UCSD-AML1 (cell line): ENCODE data around the gene CHI3L1.
"Not testable (repeated sequence)": the region's sequence is repeated elsewhere in the genome, so short reads cannot be mapped to it uniquely, and the experiment has no call there.

ENCODE experiments used
- DNase-seq: peaks from one replicate; lab custom pipeline; 2025; ENCODE audit not compliant: unreplicated experiment; lab: John Stamatoyannopoulos, UW

CHI3L1 gene

GRCh38 chr1:203186446-203187303 lies at the start of gene CHI3L1:
CHI3L1 (minus strand) TSS chr1:203186704; CDS start chr1:203186623, 81 bp downstream.
- DNase-seq, result peak; percentile 30

GRCh38 chr1:203234901-203235300 lies 48.4 kb upstream of the CHI3L1 start:
- not testable (repeated sequence) for DNase-seq

DNA sequence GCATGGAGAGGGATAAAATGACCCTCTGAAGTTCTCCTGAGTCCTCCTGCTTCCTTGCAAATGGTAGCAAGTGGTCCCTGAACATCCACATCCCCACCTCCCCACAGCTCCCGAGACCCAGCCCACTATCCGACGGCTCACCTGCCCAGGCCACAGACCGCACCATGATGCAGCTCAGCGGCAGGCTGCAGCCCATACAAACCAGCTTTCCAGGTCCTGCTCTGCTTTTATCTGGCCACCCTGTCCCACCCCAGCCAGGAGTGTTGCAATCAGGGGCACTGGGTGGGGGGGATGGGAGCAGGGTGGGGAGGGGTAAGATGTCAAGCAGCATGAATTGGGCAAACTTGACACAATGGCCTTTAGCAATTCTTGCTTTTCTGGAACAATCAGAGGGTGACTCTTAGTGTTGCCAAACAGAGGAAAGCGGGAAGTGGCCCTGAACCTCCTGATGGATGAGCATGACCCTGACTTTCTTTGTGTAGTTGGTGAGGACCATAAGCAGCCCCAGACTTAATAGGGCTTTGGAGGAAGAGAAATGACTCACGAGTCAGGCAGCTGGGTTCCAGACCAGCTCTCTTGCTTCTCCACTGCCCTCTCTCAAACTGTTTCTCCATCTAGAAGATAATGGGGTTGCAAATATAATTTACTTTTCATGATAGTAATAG lies 43.1 kb upstream of the CHI3L1 start, which contains the start of gene CHIT1:
Gene CHIT1 (minus strand): TSS at position 203 of the 665 bp plus-strand sequence. CDS start 37 bp downstream, at position 166.
- no peak for DNase-seq

- no peak for DNase-seq
Measured at GRCh38 chr1:203228670-203229069, 42.2 kb upstream of the CHI3L1 start.

- DNase-seq, result no peak
Measured at GRCh38 chr1:203227371-203228083, 41.0 kb upstream of the CHI3L1 start.

- no peak for DNase-seq
Measured at GRCh38 chr1:203225071-203225470, 38.6 kb upstream of the CHI3L1 start.

DNA sequence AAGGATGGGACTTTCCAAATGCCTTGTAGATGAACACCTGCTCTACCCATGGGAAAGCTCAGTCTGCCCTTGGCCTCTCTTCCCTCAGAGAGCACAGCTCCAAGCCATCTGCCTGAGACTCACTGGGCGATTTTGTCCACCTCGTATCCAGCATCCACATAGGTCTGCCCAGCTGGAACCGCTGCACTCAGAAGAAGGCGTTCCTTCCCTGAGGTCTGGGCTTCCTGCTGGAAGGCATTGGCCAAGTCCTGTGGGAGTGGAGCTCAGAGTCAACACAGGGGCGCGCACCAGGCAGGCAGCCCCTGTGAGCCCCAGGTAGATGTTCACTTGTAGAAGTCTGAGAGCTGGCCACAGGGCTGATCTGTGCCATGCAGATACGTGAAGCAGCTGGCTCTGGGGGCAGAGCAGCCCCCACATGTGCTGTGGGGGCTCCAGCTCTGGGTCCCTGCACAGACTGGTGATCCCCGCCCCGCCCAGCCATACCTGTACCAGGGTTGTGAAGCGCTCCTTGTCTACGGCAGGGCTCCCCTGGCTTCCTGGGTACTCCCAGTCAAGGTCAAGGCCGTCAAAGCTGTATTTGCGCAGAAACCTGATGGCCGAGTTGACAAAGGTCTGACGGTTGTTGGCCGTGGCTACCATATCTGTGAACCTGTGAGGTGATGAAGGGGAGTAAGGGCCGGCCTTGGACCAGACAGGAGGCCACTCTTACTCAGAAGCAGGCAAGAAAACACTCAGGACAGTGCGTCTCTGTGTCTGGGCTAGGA lies 36.7 kb upstream of the CHI3L1 start:
- DNase-seq, result no peak

DNA sequence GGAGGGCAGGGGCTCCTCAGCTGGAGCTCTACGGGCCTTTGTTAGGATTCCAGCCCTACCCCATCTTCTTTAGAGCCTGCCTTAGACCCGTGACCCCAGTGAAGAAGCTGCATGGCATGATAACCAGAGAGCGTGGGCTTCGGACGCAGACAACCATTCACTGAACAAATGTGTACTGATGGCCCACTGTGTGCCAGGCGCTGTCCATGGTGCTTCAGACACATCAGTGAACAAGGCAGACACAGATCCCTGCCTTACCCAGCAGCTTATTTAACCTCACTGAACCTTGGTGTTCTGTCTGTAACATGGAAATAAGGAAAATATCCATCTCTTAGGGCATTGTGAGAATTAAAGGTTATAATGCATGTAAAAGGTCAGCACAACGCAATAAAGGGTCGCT lies 33.4 kb upstream of the CHI3L1 start:
- DNase-seq, result no peak

- DNase-seq, result no peak
Measured at GRCh38 chr1:203219171-203219570, 32.7 kb upstream of the CHI3L1 start.

DNA sequence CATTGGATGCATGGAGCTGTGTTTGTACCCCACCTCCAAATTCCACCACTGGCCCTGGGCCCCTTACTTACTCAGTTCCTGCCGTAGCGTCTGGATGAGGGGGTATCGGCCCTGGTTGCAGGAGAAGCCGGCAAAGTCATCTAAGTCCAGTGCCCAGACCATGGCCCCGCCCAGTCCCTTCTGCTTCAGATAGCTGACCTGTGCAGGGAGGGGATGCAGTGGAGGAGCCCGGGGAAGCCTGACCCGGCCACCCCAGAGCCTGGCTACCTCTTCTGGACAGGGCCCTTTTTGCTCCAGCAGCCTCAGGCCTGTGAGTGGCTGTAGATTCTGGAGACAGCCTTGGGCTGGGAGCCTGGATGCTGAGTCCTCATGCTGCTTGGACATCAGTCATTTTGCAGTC lies 31.2 kb upstream of the CHI3L1 start:
- DNase-seq, result no peak

- peak; percentile 51 for DNase-seq
Measured at GRCh38 chr1:203217139-203217655, 30.7 kb upstream of the CHI3L1 start.

- peak; percentile 40 for DNase-seq
Measured at GRCh38 chr1:203216274-203217138, 30.0 kb upstream of the CHI3L1 start.

- DNase-seq, result no peak
Measured at GRCh38 chr1:203215573-203215972, 29.1 kb upstream of the CHI3L1 start.

DNA sequence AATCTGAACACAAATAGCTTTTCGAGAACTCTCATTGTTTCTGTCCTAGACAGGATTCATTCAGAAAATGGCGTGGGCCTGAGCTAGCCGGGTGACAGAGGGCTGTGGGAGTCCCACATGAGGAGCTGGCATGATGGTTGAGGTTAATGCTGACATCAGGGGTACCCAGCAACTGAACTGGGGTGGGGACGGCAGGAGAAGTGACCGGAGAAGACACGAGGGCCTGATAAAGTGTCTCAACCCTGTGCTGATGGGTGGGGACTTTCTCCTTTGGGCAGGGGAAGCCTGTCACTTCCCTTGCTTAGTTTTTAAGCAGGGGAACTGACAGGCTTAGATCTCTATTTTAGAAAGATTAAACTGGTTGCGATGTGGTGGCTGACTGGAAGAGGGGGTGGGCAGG lies 28.4 kb upstream of the CHI3L1 start:
- no peak for DNase-seq

- no peak for DNase-seq
Measured at GRCh38 chr1:203213126-203213525, 26.6 kb upstream of the CHI3L1 start.

DNA sequence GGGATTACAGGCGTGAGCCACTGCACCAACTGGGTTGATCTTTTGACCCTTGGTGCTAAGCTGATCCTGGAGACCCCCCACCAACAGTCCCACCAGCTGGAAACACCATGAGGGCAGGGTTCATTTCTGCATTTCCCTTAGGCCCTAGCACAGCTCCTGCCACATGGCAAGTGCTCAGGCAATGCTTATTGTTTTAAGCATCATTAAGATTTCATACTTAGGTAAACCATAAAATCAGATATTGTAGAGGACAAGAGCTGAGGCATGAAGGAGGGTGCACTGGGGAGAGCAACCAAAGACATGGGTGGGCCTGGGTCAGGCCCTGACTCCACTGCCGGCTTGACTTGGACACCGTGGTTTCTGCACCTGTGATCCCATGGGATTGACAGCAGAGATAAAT lies 25.3 kb upstream of the CHI3L1 start:
- no peak for DNase-seq

- no peak for DNase-seq
Measured at GRCh38 chr1:203210988-203211387, 24.5 kb upstream of the CHI3L1 start.

- DNase-seq, result no peak
Measured at GRCh38 chr1:203210350-203210749, 23.8 kb upstream of the CHI3L1 start.

GRCh38 chr1:203208181-203208580 lies 21.7 kb upstream of the CHI3L1 start:
- DNase-seq, result no peak

DNA sequence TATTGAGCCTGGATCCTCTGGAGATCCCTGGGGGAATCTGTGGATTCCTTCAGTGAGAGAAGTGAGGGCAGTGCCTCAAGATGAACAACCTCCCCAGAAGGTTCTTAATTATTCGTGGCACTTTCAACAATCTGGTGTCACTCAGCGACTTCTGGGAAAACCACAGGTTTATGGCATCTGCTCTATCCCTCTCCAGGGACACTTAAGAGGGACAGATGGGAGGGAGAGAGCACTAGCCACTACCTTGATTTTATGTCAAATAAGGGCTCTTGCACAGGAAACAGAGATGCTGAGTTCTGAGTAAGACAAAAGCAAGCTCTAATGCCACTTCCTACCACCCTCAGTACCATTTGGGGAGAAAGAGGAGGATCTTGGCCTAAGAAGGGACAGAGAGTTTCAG lies 21.2 kb upstream of the CHI3L1 start:
- no peak for DNase-seq
